ENCODE data around the gene LACTB.

Gene LACTB

GRCh38 chr15:63122002-63122875 is 578 bp downstream of the LACTB start:
- FAIRE-seq (peak; percentile 89), DNase-seq (ENCODE audit: extremely low spot score, insufficient read length, low read depth) (peak; percentile 83)

- FAIRE-seq (no peak), DNase-seq (ENCODE audit: extremely low spot score, insufficient read length, low read depth) (no peak)
Measured at GRCh38 chr15:63124506-63124905, 2.8 kb downstream of the LACTB start.

DNA sequence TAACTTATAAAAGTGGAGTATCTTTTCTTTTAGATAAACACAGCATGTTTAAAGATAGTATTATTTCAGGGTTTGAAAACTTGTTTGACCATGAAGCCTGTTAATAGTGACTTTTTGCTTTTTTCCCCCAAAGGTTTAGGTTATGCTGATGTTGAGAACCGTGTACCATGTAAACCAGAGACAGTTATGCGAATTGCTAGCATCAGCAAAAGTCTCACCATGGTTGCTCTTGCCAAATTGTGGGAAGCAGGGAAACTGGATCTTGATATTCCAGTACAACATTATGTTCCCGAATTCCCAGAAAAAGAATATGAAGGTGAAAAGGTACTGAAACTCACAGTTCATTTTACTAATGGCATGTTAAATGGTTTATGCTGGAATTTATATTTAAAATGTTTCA is 5.1 kb downstream of the LACTB start:
- DNase-seq (ENCODE audit: extremely low spot score, insufficient read length, low read depth) (no peak), FAIRE-seq (no peak)

- no peak for FAIRE-seq
- DNase-seq (ENCODE audit: extremely low spot score, insufficient read length, low read depth) = no peak
Measured at GRCh38 chr15:63133786-63134185, 12.1 kb downstream of the LACTB start.

GRCh38 chr15:63134245-63134985 is 12.8 kb downstream of the LACTB start:
- DNase-seq (ENCODE audit: extremely low spot score, insufficient read length, low read depth) (no peak), FAIRE-seq (no peak)

GRCh38 chr15:63135281-63135680 is 13.6 kb downstream of the LACTB start:
- no peak for DNase-seq (ENCODE audit: extremely low spot score, insufficient read length, low read depth)
- FAIRE-seq = no peak

GRCh38 chr15:63135804-63136203 is 14.1 kb downstream of the LACTB start:
- no peak for DNase-seq (ENCODE audit: extremely low spot score, insufficient read length, low read depth)
- FAIRE-seq = no peak

GRCh38 chr15:63136742-63137141 is 15.1 kb downstream of the LACTB start:
- no peak for DNase-seq (ENCODE audit: extremely low spot score, insufficient read length, low read depth)
- no peak for FAIRE-seq

- DNase-seq (ENCODE audit: extremely low spot score, insufficient read length, low read depth) = no peak
- FAIRE-seq = no peak
Measured at GRCh38 chr15:63140936-63141335, 19.3 kb downstream of the LACTB start.

DNA sequence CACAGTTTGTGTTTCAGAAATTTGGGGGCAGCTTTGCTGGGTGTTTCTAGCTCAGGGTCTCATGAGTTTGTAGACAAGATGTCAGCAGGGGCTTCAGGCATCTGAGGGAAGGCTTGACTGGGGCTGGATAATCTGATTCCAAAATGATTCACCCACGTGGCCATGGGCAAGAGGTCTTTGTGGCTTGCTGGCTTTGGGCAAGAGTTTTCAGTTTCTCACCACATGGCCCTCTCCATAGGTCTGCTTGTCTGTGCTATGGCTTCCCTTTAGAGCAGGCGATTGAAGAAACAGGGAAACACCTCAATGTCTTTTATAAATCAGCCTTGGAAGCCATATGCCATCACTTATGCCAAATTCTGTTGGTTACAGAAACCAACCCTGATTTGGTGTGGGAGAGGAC is 23.8 kb downstream of the LACTB start:
- no peak for DNase-seq (ENCODE audit: extremely low spot score, insufficient read length, low read depth)
- FAIRE-seq = no peak

DNA sequence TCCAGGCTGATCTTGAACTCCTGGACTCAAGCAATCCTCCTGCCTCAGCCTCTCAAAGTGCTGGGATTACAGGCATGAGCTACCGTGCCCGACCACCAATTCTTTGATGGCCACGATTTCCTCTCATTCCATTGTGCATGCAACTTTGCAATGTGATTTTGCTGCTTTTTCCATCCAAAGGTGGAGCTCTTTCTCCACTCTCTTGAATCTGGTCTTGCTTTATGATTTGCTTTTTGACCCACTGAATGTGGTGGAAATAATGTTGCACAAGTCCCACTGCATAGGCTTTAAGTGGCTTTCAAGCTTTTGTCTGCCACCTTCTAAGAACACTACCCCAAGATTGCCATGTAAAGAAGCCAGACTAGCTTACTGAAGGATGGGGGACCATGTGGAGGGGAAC is 25.0 kb downstream of the LACTB start:
- FAIRE-seq (no peak), DNase-seq (ENCODE audit: extremely low spot score, insufficient read length, low read depth) (no peak)

DNA sequence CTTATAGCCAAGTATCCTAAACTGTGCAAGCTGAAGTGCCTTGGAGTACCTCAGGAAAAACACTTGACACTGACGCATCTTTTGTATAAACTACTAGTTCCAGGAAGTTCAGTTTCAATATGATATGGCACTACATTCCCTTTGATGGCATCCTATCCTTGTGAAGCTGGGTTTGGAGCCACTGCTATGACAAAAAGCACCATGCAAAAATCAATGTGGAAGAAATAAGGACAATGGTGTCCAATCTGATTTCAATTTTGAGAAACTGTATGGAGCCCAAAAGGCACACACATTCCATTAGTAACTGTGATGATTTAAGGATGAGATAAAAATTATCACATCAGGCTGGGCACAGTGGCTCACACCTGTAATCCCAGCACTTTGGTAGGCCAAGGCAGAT is 30.0 kb downstream of the LACTB start:
- no peak for FAIRE-seq

DNA sequence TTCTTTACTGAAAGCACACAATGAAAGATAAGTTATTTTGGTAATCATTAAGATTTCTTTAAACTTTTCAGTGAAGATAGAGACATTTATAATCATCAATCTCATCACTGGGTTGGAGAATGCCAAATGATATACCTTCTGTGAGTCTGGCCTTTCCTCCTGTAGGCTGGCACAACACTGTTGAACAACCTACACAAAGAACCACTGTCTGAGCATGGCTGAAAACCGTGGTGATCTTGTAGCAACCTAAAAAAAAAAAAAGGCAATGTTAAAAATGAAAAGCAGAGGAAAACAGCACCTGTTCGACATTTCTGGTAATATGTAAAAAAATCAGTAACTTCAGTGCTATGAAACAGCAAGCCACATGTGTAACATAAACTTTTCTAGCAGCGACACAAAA is 33.8 kb downstream of the LACTB start:
- no peak for FAIRE-seq
- no peak for DNase-seq (ENCODE audit: extremely low spot score, insufficient read length, low read depth)

More for the DNA sequence above, 30.0 kb downstream of the LACTB start:
- no peak for DNase-seq (ENCODE audit: extremely low spot score, insufficient read length, low read depth)

DNA sequence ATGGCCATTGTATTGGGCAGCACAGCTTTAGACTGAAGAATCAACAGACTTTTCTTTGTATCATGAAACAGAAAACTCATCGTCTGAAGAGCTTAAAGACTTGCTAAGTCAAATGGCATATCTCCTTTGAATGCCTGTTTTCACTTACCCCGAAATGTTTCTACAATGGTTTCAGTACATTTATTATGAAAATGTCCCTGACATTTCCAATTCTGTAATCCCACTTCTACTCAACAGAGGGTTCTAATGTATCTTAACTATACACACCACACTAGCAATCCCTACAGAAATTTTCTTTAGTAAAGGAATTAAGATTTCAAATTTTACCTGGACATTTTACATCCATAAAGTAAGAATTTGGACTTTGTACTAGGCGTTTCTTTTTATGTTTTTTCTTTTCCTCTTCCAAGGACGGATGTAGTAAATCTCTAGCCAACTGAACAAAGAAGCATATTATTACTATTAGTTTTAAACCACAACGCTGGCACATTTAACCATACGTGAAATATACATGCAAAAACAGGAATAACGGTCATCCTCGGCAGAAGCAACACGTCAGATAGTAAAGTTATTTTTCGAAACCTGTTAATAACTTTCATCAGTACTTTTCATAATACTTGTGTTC is 34.5 kb downstream of the LACTB start:
- FAIRE-seq (no peak), DNase-seq (ENCODE audit: extremely low spot score, insufficient read length, low read depth) (no peak)

DNA sequence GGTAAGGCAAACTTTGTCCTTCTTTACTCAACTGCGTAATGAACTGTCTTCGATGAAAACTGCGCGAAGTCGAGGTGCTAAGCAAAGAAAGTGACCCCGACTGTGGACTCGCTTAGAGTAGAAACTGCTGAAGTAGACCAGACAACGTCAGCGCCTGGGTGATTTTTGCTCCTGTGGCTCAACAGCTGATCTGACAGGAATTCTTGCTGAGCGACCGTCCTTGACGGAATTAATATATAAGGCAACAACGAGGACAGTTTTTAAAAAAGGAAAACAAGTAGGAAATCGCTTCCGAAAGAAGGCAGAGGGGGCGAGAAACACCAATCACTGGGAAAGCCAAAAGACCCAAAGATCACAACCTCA is 35.1 kb downstream of the LACTB start:
- FAIRE-seq (peak; percentile 68), DNase-seq (ENCODE audit: extremely low spot score, insufficient read length, low read depth) (no peak)

- peak; percentile 94 for FAIRE-seq
- DNase-seq (ENCODE audit: extremely low spot score, insufficient read length, low read depth) = peak; percentile 77
Measured at GRCh38 chr15:63157118-63157843, 35.6 kb downstream of the LACTB start, which contains the start of gene RPS27L. Gene RPS27L, minus strand, starts transcription at chr15:63157477. Its CDS starts 72 bp downstream, at chr15:63157405.

GRCh38 chr15:63157891-63158431 is 36.3 kb downstream of the LACTB start:
- peak; percentile 51 for FAIRE-seq

DNA sequence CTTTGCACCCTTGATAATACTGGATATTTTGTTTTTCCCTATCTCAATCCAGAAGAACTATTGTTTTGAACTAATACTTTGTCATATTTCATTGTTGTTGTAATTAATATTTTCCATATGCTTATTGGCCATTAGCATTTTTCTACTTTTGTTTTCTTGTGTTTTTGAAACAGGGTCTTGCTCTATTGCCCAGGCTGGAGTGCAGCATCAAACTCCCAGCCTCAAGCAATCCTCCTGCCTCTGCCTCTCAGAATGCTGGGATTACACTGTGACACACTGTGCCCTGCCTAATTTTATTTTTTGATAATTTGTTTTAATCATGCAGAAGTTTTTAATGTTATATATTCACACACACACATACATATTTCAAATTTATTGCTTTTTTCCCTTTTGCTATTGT is 39.0 kb downstream of the LACTB start:
- no peak for FAIRE-seq
- DNase-seq (ENCODE audit: extremely low spot score, insufficient read length, low read depth) = no peak

More at GRCh38 chr15:63157891-63158431, 36.3 kb downstream of the LACTB start:
- no peak for DNase-seq (ENCODE audit: extremely low spot score, insufficient read length, low read depth)

DNA sequence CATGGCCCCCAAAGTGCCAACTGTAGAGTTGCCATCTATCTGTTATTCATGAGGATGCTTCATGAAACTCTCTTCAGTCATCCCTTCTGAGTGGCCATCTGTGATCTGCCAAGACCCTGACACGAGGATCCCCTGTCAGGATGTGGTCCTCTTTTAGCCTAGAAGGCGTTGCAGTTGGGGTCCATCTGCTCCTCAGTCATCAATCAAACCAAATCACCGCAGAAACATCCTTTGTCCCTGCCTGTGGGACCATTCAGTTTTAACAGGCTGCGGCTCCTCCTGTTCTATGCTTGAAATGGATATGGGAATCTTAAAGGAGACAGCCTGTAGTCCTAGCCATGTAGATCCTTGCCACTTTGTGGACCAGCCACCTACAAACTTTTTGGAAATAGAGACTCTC is 41.6 kb downstream of the LACTB start:
- FAIRE-seq (no peak), DNase-seq (ENCODE audit: extremely low spot score, insufficient read length, low read depth) (no peak)

Measured in GM18507 (cell line).